HEK293 (cell line): ENCODE measurements around the gene DHRS4L2.
"Not testable (repeated sequence)": the region's sequence is repeated elsewhere in the genome, so short reads cannot be mapped to it uniquely, and the experiment has no call there.

Experiments used
- CTCF ChIP-seq: fragments of 450-650 bp; formaldehyde crosslinking; IDR thresholded peaks from 2 replicates; pipeline ENCODE4 v1.5.1; 2016; ENCODE audit warnings: missing biosample characterization, missing genetic modification characterization
- PRDM10 ChIP-seq: fragments of 450-650 bp; formaldehyde crosslinking; IDR thresholded peaks from 2 replicates; pipeline ENCODE4 v1.5.1; 2016; ENCODE audit warnings: missing biosample characterization, missing genetic modification characterization
- SETDB1 ChIP-seq: IDR thresholded peaks from one replicate; pipeline ENCODE4 v1.6.1; 2017; ENCODE audit warnings: mild to moderate bottlenecking, low read length, moderate library complexity, mixed read lengths; ENCODE audit not compliant: insufficient read length
- SP2 ChIP-seq: fragments of 450-650 bp; formaldehyde crosslinking; IDR thresholded peaks from 2 replicates; pipeline ENCODE4 v1.5.1; 2016; ENCODE audit warnings: missing biosample characterization, missing genetic modification characterization
- YY1 ChIP-seq: fragments of 450-650 bp; formaldehyde crosslinking; IDR thresholded peaks from 2 replicates; pipeline ENCODE4 v1.5.1; 2018; ENCODE audit warnings: missing biosample characterization, missing genetic modification characterization
- ZFP41 ChIP-seq: fragments of 450-650 bp; formaldehyde crosslinking; IDR thresholded peaks from 2 replicates; pipeline ENCODE4 v1.5.1; 2016; ENCODE audit warnings: missing biosample characterization, missing genetic modification characterization, borderline replicate concordance
- ZFP69B ChIP-seq: fragments of 450-650 bp; formaldehyde crosslinking; IDR thresholded peaks from 2 replicates; pipeline ENCODE4 v1.5.1; 2016; ENCODE audit warnings: missing biosample characterization, missing genetic modification characterization
- ZNF324 ChIP-seq: fragments of 450-650 bp; formaldehyde crosslinking; IDR thresholded peaks from 2 replicates; pipeline ENCODE4 v1.5.1; 2016; ENCODE audit warnings: missing biosample characterization, missing genetic modification characterization
- ZNF449 ChIP-seq: fragments of 450-650 bp; formaldehyde crosslinking; IDR thresholded peaks from 2 replicates; pipeline ENCODE4 v1.5.1; 2017; ENCODE audit warnings: missing biosample characterization, mild to moderate bottlenecking, missing genetic modification characterization, moderate library complexity
- ZNF558 ChIP-seq: fragments of 450-650 bp; formaldehyde crosslinking; IDR thresholded peaks from 2 replicates; pipeline ENCODE4 v1.5.1; 2016; ENCODE audit warnings: missing biosample characterization, missing genetic modification characterization
- ZNF670 ChIP-seq: fragments of 450-650 bp; formaldehyde crosslinking; IDR thresholded peaks from 2 replicates; pipeline ENCODE4 v1.5.1; 2016; ENCODE audit warnings: missing biosample characterization, missing genetic modification characterization, low read depth
- ZNF785 ChIP-seq: fragments of 450-650 bp; formaldehyde crosslinking; IDR thresholded peaks from 2 replicates; pipeline ENCODE4 v1.5.1; 2016; ENCODE audit warnings: missing biosample characterization, missing genetic modification characterization
- ZXDB ChIP-seq: fragments of 450-650 bp; formaldehyde crosslinking; IDR thresholded peaks from 2 replicates; pipeline ENCODE4 v1.5.1; 2016; ENCODE audit warnings: missing biosample characterization, missing genetic modification characterization
- TF ChIP-seq, protein P1 (sequence below): fragments of 450-650 bp; formaldehyde crosslinking; IDR thresholded peaks from 2 replicates; pipeline ENCODE4 v1.5.1; 2016; ENCODE audit warnings: missing biosample characterization, missing genetic modification characterization, low read depth

DNA sequence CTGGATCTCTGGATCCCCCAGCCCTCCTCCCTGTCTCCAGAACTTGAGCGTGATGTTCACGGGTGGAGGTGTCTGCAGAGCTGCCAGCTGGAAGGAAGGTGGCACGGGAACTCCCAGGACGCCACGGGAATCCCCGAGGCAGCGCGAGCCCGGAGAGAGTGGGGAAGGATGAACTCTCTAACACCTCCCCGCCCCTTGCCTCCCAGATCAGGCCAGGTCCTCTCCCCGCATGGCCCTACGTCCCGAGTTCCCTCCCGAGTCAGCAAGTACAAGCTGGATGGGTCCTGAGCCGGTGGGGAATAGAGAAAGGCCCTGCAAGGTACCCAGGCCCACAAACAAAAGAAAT lies 17.7 kb downstream of the DHRS4L2 start:
- TF ChIP-seq ZNF449 (tag by site-specific recombination); CTCF (tag by site-specific recombination); SETDB1; ZFP41 (tag by site-specific recombination); ZNF324 (tag by site-specific recombination); ZNF670 (tag by site-specific recombination); YY1 (tag by site-specific recombination); ZFP69B (tag by site-specific recombination); ZNF785; PRDM10; SP2 (tag by site-specific recombination); ZNF558 (tag by site-specific recombination); ZXDB (tag by site-specific recombination): not testable (repeated sequence)
- TF ChIP-seq, protein P1, sequence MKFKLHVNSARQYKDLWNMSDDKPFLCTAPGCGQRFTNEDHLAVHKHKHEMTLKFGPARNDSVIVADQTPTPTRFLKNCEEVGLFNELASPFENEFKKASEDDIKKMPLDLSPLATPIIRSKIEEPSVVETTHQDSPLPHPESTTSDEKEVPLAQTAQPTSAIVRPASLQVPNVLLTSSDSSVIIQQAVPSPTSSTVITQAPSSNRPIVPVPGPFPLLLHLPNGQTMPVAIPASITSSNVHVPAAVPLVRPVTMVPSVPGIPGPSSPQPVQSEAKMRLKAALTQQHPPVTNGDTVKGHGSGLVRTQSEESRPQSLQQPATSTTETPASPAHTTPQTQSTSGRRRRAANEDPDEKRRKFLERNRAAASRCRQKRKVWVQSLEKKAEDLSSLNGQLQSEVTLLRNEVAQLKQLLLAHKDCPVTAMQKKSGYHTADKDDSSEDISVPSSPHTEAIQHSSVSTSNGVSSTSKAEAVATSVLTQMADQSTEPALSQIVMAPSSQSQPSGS = not testable (repeated sequence)
